ENCODE data around the gene EVI2A. TPM values are rescaled to one million over a fixed set of nuclear protein-coding genes. Genes with fewer than 3 reads are reported as not detected.
"Not testable (repeated sequence)": the region's sequence is repeated elsewhere in the genome, so short reads cannot be mapped to it uniquely, and the experiment has no call there.

Gene EVI2A
- polyA plus RNA-seq, 6 donors from 2014 or later, result 6.0 to 19.7 (median 13.3) TPM

DNA sequence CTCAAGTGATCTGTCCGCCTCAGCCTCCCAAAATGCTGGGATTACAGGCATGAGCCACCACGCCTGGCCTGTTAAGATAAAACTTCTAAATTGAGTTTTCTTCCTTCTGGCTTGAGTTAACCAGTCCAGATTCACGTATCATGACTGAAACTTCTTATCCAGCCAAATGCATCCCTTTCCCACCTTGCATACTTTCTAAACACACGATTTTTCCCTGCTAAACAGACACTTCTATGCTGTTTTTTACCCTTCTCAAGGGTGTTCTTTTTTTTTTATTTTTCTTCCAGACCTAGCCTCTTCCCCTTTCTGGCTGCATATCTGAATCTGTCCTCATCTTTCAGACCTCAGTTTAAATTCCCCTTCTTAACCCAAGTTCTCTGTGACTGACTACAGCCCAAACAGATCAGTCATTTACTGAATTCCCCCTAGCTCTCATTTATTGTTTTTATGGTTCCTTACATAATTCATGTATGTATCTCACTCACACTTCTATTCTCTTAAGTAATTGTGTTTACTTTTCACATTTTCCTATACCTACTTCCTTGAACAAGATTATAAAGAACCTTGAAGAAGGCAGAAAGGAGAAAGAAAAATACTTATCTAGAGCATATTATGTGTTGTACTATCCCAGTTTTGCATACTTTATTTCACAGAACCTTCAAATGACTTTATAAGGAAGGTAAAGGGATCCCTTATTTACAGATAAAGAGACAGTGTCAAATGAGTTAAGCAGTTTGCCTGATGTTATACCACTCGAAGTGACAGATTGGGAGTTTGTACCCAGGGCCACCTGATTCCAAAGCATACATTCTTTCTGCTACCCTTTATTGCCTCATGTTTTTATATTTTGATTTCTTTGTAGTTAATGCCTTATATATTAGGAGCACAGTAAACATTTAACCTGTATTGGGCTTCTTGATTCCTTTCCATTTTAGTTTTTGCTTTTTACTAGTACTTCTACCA lies 12.8 kb downstream of the EVI2A start:
- peaks cover 28 to 39% of the 10 kb centered on the region in 2 donors for H3K36me3 Mint-ChIP-seq
- DNase-seq, result peak; percentile 37

GRCh38 chr17:31307640-31308039 lies 13.8 kb downstream of the EVI2A start:
- DNase-seq, result no peak
- H3K36me3 Mint-ChIP-seq, result peaks cover 34 to 48% of the 10 kb centered on the region in 2 donors
- peaks cover 55 to 83% (median 74%) of the 10 kb centered on the region in 3 donors for H3K4me1 Mint-ChIP-seq

More for the DNA sequence above, 12.8 kb downstream of the EVI2A start:
- ATAC-seq (ENCODE audit: low read depth in 2 of 2), result peak; percentile 44 to 45
- peak overlapping the region; percentile 72 to 99 (median 93) for H3K4me3 Mint-ChIP-seq
- peaks cover 53 to 74% (median 67%) of the 10 kb centered on the region in 3 donors for H3K4me1 Mint-ChIP-seq
- H3K27ac Mint-ChIP-seq, result peak overlapping the region; percentile 76 to 92 (median 86)
- H3K27me3 Mint-ChIP-seq, result no peaks in the 10 kb centered on the region
- peaks cover 0 to 5% (median 0%) of the 10 kb centered on the region in 7 donors for H3K9me3 Mint-ChIP-seq

DNA sequence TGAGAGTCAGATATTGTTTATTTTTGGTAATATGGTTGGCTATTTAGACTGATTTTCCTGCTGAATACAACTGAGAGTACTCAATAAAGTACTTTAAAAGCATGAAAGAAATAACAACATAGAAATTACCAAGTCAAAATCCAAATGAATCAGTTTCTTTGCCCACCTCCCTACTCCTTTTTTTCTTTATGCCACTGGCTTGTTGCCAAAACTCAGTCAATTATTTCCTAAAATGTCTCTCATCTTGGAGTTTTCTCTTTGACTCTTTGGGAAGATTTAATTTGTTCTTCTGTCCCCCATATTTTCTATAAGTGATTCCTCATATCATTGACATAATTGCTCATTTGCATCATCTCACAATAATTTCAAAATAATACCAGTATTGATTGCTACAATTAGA lies 21.8 kb downstream of the EVI2A start:
- Mint-ChIP-seq H3K27me3 (no peaks in the 10 kb centered on the region), H3K9me3 (peaks cover 0 to 2% (median 0%) of the 10 kb centered on the region in 7 donors), H3K4me3 (no peak overlapping the region), H3K36me3 (peaks cover 17 to 18% of the 10 kb centered on the region in 2 donors), H3K4me1 (peaks cover 23 to 32% (median 32%) of the 10 kb centered on the region in 3 donors), H3K27ac (no peak overlapping the region)
- DNase-seq (no peak), ATAC-seq (ENCODE audit: low read depth in 2 of 2) (no peak)

More at GRCh38 chr17:31307640-31308039, 13.8 kb downstream of the EVI2A start:
- no peaks in the 10 kb centered on the region for H3K27me3 Mint-ChIP-seq
- peaks cover 0 to 5% (median 0%) of the 10 kb centered on the region in 7 donors for H3K9me3 Mint-ChIP-seq
- peak overlapping the region in 7 of 8 donors; percentile 72 to 99 (median 93) for H3K4me3 Mint-ChIP-seq
- H3K27ac Mint-ChIP-seq, result peak overlapping the region in 1 of 6 donors; percentile 92
- ATAC-seq (ENCODE audit: low read depth in 2 of 2), result no peak

DNA sequence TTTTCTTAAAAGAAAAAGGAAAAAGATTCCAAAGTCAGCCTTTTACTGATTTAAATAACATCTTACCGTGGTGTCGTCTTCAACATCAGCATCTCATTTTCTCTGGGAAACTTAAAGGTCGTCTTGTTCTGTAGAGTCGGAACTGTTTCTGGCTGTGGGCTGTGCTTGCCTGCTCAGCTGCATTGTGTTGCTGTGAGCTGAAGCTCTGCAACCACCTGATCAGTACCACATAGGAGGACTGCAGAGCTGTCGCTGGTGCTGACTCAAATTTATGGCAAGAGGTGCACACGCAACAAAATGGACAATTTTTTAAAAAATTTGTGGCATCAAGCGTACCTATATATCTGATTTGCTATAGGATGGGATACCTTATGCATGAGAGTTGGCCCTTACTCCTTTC lies 24.3 kb downstream of the EVI2A start, which contains the start of gene OMG:
Gene OMG (minus strand): TSS at position 150 of the 400 bp plus-strand sequence. CDS start 908 bp downstream, outside the sequence.
- H3K4me3 Mint-ChIP-seq, result no peak within 1 kb of the TSS
- H3K9me3 Mint-ChIP-seq, result no peaks in the 10 kb centered on the region
- H3K36me3 Mint-ChIP-seq, result no peaks in the 10 kb centered on the region
- DNase-seq (no peak), ATAC-seq (ENCODE audit: low read depth in 2 of 2) (no peak)
- H3K27me3 Mint-ChIP-seq, result no peaks in the 10 kb centered on the region
- H3K4me1 Mint-ChIP-seq, result peaks cover 13 to 15% (median 13%) of the 10 kb centered on the region in 3 donors
- H3K27ac Mint-ChIP-seq, result no peak within 1 kb of the TSS

DNA sequence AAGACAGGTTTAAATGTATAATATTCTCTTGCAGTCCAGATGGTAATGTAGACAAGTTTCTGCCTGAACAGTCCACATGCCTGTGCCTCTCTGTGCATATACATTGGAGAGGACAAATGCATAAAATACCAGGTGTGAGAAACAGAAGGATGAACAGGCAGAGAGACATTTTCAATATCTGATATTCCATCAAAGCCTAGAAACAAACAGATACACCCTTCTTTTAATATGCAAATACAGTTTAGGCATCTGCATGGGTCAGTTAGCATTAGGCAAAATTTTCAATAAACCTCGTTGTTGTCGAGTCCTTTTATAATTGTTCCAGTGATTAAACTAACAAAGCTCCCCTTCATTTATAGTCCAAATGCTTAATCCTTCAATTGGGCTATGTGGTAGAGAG lies 25.3 kb downstream of the EVI2A start:
- Mint-ChIP-seq H3K27ac (no peak overlapping the region), H3K27me3 (no peaks in the 10 kb centered on the region), H3K4me3 (no peak overlapping the region)

GRCh38 chr17:31295489-31295871 lies 25.9 kb downstream of the EVI2A start:
- no peak overlapping the region for H3K4me3 Mint-ChIP-seq
- H3K9me3 Mint-ChIP-seq, result no peaks in the 10 kb centered on the region
- peaks cover 0 to 4% (median 4%) of the 10 kb centered on the region in 3 donors for H3K4me1 Mint-ChIP-seq
- H3K36me3 Mint-ChIP-seq, result peaks cover 0 to 5% of the 10 kb centered on the region in 2 donors
- DNase-seq (no peak), ATAC-seq (ENCODE audit: low read depth in 2 of 2) (no peak)
- H3K27ac Mint-ChIP-seq, result no peak overlapping the region
- H3K27me3 Mint-ChIP-seq, result no peaks in the 10 kb centered on the region

More for the DNA sequence above, 25.3 kb downstream of the EVI2A start:
- H3K4me1 Mint-ChIP-seq, result peaks cover 6 to 7% (median 7%) of the 10 kb centered on the region in 3 donors
- H3K36me3 Mint-ChIP-seq, result peaks cover 0 to 5% of the 10 kb centered on the region in 2 donors
- ATAC-seq (ENCODE audit: low read depth in 2 of 2) (no peak), DNase-seq (no peak)
- no peaks in the 10 kb centered on the region for H3K9me3 Mint-ChIP-seq

- Mint-ChIP-seq H3K9me3 (no peaks in the 10 kb centered on the region), H3K27ac (no peak overlapping the region), H3K4me3 (no peak overlapping the region), H3K27me3 (no peaks in the 10 kb centered on the region), H3K4me1 (peaks cover 0 to 7% (median 4%) of the 10 kb centered on the region in 3 donors), H3K36me3 (peaks cover 0 to 5% of the 10 kb centered on the region in 2 donors)
- no peak for DNase-seq
- ATAC-seq (ENCODE audit: low read depth in 2 of 2), result no peak
Measured at GRCh38 chr17:31294820-31295488, 26.5 kb downstream of the EVI2A start.

DNA sequence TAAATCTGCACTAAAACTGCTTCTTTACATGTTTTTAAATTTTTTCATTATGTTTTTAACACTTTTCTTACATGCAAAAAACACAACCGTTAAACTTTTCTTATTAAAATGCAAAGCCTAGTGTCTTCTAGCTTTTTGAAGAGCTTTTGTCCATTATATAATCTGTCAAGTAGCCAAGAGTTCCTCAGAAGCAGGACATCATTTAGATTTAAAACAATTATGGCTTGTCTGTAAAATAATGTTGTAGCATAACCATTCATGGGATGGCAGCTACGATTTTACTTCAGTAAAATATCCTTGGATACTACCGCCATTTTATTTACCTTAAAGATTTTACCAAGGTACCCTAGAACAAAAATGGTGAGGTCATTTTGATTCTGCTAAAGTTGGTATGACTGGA lies 27.2 kb downstream of the EVI2A start:
- peaks cover 0 to 4% (median 3%) of the 10 kb centered on the region in 3 donors for H3K4me1 Mint-ChIP-seq
- H3K9me3 Mint-ChIP-seq, result no peaks in the 10 kb centered on the region
- DNase-seq (no peak), ATAC-seq (ENCODE audit: low read depth in 2 of 2) (no peak)
- H3K27me3 Mint-ChIP-seq, result no peaks in the 10 kb centered on the region
- H3K4me3 Mint-ChIP-seq, result no peak overlapping the region
- H3K36me3 Mint-ChIP-seq, result peaks cover 0 to 5% of the 10 kb centered on the region in 2 donors
- no peak overlapping the region for H3K27ac Mint-ChIP-seq

DNA sequence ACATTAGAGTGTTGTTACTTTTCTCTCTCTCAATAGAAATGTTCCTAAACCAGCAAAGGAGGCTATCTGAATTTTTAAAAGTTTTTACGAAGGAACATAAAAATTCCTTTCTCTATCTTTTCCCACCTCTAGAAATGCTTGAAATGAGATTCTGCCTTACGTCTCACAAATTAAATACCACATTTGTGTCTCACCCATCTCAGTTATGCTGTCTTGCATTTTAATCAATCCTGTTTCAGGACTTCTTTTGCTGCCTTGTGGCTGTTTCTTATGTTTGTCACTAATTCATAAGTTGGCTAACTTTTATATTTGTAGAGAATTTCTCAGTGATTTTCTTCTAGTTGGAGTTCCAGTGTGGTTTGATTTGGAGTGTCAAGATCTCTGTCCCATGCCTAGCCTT lies 27.8 kb downstream of the EVI2A start:
- H3K27me3 Mint-ChIP-seq, result no peaks in the 10 kb centered on the region

GRCh38 chr17:31291820-31292219 lies 29.6 kb downstream of the EVI2A start:
- Mint-ChIP-seq H3K27ac (no peak overlapping the region), H3K9me3 (no peaks in the 10 kb centered on the region), H3K36me3 (peaks cover 0 to 5% of the 10 kb centered on the region in 2 donors), H3K4me3 (no peak overlapping the region), H3K4me1 (peaks cover 0 to 4% (median 3%) of the 10 kb centered on the region in 3 donors), H3K27me3 (no peaks in the 10 kb centered on the region)
- ATAC-seq (ENCODE audit: low read depth in 2 of 2) (no peak), DNase-seq (no peak)

More for the DNA sequence above, 27.8 kb downstream of the EVI2A start:
- H3K4me1 Mint-ChIP-seq, result peaks cover 0 to 4% (median 3%) of the 10 kb centered on the region in 3 donors
- DNase-seq, result no peak
- H3K4me3 Mint-ChIP-seq, result no peak overlapping the region
- no peaks in the 10 kb centered on the region for H3K9me3 Mint-ChIP-seq
- no peak for ATAC-seq (ENCODE audit: low read depth in 2 of 2)
- H3K36me3 Mint-ChIP-seq, result peaks cover 0 to 5% of the 10 kb centered on the region in 2 donors
- peak overlapping the region in 1 of 6 donors; percentile 66 for H3K27ac Mint-ChIP-seq

DNA sequence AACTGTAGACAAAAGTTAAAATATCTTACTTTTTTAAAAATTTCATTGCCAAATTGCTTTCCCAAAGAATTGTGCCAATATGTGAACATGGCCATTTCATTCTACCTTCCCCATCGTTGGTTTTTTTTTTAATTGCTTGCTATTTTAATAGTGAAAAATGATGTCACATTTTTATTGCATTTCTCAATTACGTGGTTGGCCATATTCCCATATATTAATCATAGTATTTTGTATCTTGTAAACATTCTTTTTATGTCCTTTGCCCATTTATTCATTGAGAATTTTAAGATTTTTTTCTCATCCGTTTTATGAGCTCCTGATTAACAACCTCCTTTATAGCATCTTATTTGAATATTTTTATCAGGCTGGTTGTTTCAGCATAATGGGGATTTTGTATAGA lies 31.6 kb downstream of the EVI2A start:
- Mint-ChIP-seq H3K4me1 (peaks cover 0 to 3% (median 0%) of the 10 kb centered on the region in 3 donors), H3K27ac (peak overlapping the region in 1 of 6 donors; percentile 15), H3K4me3 (no peak overlapping the region), H3K27me3 (no peaks in the 10 kb centered on the region), H3K9me3 (no peaks in the 10 kb centered on the region), H3K36me3 (peaks cover 0 to 5% of the 10 kb centered on the region in 2 donors)
- ATAC-seq (ENCODE audit: low read depth in 2 of 2) (no peak), DNase-seq (no peak)

DNA sequence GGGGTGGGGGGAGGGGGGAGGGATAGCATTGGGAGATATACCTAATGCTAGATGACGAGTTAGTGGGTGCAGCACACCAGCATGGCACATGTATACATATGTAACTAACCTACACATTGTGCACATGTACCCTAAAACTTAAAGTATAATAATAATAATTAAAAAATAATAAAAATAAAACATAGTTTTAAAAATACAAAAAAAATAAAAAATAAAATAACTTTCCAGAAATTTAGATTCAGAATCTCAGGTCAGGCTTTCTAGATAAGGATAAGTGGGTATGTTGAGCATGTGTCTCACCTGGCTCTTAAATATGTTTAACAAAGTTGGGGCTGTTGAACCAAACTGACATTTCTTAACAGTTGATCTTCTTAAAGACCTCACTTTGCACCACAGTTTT lies 33.5 kb downstream of the EVI2A start:
- not testable (repeated sequence) for H3K27me3 Mint-ChIP-seq; H3K4me3 Mint-ChIP-seq; H3K36me3 Mint-ChIP-seq; H3K27ac Mint-ChIP-seq; H3K4me1 Mint-ChIP-seq; ATAC-seq (ENCODE audit: low read depth in 2 of 2); H3K9me3 Mint-ChIP-seq; DNase-seq

GRCh38 chr17:31286587-31286986 lies 34.8 kb downstream of the EVI2A start:
- Mint-ChIP-seq H3K4me3 (no peak overlapping the region), H3K27ac (no peak overlapping the region), H3K27me3 (no peaks in the 10 kb centered on the region), H3K4me1 (peaks cover 0 to 3% (median 0%) of the 10 kb centered on the region in 3 donors), H3K9me3 (peaks cover 0 to 3% (median 0%) of the 10 kb centered on the region in 7 donors), H3K36me3 (peaks cover 0 to under 1% of the 10 kb centered on the region in 2 donors)
- DNase-seq (no peak), ATAC-seq (ENCODE audit: low read depth in 2 of 2) (no peak)

Measured in naive B cell (primary cell).